IPS DF 19.7 (cell line): ENCODE measurements around the gene TPPP.
"Not testable (repeated sequence)": the region's sequence is repeated elsewhere in the genome, so short reads cannot be mapped to it uniquely, and the experiment has no call there.

Experiments
- DNase-seq: peaks from one replicate; pipeline ENCODE4 v3.0.0-alpha.2; 2013; ENCODE audit warnings: low read depth, low spot score

Gene TPPP

DNA sequence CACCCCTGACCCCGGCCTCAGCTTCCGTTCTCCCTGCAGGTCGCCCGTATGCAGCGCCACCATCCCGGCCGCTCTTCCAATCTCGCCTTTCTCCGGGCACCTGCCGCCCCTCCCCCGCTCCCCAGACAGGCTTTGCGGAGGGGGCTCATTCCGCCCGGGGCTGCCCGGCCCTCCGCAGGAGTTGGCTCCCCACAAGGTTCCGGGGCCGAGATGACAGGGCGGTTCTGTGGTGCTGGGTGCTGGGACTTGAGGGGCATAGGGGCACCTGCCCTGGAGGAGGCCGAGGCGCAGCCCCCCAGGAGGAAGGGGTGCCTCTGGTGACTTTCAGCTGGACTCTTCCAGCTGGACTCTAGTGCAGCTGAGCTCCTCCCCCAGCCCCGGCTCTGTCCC is 885 bp upstream of the TPPP start:
- DNase-seq = not testable (repeated sequence)

DNA sequence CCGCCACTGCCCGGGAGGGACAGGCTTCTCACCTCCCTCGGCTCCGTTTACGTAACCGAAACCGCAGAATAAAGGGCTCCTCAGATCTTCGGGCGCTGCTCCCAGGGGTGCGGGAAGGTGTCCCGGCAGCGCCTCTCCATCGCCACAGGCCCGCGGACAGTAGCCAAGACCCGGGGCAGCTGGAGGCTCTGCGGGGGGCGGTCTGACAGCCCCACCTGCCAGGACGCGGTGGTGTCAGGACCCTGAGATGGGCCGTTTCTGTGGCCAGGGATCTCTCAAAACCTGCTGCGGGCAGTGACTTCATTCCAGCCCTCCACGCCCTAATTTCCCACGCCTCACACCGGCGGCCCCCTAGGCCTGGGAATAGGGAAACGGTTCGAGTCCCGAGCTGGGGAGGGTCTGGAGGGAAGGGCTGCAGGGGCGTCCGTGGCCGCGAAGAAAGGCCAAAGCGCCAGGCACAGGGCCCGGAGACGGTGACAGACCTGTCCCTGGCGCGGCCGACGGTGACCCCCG is 567 bp downstream of the TPPP start:
- not testable (repeated sequence) for DNase-seq

DNA sequence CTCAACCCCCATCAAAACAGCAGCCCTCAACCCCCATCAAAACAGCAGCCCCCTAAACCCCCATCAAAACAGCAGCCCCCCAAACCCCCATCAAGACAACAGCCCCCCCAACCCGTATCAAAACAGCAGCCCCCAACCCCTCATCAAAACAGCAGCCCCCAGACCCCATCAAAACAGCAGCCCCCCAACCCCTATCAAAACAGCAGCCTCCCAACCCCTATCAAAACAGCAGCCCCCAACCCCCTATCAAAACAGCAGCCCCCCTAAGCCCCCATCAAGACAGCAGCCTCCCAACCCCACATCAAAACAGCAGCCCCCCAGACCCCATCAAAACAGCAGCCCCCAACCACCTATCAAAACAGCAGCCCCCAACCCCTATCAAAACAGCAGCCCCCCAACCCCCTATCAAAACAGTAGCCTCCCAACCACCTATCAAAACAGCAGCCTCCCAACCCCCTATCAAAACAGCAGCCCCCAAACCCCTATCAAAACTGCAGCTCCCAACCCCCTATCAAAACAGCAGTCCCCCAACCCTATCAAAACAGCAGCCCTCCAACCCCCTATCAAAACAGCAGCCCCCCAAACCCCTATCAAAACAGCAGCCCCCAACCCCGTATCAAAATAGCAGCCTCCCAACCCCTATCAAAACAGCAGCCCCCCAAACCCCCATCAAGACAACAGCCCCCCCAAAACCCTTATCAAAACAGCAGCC is 1.2 kb downstream of the TPPP start:
- DNase-seq = no peak

DNA sequence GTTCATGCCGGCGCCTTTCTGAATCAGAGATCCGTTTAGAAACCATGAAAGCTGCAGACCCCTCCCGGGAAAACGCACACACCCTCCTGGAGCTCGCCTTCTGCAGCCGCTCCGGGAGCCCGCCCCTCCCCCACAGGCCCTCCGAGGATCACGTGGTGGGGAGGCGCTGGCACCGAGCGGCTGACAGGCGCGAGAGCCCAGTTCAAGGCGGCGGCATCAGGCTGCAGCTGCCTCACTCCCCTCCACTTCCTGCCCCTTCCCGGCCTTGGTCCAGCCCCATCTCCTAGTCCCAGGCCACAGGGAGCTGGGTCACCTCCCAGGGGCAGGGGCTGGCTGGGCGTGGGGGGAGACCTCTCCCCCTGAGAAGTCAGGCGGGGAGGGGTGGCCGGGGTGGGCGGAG is 2.1 kb downstream of the TPPP start:
- not testable (repeated sequence) for DNase-seq

DNA sequence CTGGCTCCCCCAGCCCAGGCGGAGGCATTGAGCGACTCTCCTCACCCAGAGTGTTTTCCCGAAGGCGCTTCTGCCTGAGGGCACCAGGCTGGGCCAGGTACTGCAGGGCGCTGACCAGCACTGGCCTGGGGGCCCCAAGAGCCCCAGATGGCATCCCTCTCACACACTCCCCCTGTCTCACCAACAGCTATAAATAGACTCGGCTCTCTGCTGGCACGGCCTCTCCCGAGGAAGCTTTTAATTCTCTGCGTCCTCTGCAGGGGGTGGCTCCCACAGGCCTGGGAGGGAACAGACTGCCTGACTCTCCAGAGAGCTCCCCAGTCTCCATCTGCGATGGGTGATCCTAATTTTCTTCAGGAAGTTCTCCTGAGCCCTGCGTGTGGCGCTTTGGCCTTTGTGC is 2.9 kb downstream of the TPPP start:
- not testable (repeated sequence) for DNase-seq

DNA sequence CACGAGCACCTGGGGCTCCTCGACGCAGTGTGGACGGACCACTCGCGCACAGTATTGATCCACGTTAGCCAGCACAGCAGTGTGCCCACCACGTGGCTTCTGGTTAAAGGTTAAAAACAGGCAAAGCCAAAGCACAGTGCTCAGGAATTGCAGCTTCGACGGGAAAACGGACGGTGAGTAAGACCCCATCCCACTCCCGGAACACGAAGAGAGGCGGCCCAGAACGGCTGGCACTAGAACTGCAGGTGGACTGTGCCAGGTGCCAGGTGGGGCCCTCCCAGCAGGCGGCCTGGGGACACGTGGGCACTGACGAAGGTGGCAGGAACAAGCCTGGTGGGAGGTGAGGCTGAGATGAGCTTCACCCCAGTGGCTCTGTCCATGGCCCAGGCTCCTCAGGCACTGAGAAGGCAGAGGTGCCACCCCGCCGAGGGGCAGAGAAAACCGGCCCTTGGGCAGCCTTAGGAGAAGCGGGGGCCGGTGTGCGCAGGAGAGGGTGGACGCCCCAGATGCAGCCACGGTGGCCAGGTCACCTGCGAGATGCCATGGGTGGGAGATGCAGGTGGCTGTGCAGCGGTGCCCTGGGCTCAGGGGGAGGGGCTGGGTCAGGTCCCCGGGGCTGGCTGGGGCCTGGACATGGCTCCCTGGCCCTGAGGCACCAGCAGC is 4.7 kb downstream of the TPPP start:
- DNase-seq = not testable (repeated sequence)

DNA sequence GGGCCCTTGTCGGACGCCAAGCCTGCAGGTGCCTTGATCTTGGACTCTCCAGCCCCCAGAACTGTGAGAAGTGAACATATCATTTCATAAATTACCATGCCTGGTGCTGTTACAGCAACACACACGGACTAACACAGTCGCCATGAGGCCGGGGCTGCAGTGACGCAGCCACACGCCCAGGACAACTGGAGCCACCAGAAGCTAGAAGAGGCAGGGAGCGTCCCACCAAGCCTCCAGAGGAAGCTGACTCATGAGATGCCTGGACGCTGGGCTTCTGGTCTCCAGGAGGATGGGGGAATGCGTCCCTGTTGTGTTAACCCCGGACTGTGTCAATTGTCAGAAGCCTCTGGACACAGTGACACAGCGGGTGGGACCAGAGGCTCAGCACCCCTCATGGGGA is 6.2 kb downstream of the TPPP start:
- not testable (repeated sequence) for DNase-seq

DNA sequence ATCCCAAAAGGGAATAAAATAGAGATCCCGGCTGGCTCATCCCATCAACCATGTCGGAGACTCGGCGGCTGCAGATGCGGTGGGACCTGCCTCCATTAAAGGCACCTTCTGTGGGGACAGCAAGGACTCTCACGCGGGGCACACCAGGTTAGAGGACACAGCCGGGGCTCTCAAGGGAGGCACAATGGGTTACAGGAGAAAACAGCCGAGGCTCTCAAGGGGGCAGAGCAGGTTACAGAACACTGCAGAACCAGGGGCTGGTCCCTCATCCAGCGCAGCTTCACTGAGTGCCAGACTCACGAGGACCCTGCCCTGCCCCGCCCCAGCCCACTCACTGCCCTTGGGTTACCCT is 7.0 kb downstream of the TPPP start:
- not testable (repeated sequence) for DNase-seq

DNA sequence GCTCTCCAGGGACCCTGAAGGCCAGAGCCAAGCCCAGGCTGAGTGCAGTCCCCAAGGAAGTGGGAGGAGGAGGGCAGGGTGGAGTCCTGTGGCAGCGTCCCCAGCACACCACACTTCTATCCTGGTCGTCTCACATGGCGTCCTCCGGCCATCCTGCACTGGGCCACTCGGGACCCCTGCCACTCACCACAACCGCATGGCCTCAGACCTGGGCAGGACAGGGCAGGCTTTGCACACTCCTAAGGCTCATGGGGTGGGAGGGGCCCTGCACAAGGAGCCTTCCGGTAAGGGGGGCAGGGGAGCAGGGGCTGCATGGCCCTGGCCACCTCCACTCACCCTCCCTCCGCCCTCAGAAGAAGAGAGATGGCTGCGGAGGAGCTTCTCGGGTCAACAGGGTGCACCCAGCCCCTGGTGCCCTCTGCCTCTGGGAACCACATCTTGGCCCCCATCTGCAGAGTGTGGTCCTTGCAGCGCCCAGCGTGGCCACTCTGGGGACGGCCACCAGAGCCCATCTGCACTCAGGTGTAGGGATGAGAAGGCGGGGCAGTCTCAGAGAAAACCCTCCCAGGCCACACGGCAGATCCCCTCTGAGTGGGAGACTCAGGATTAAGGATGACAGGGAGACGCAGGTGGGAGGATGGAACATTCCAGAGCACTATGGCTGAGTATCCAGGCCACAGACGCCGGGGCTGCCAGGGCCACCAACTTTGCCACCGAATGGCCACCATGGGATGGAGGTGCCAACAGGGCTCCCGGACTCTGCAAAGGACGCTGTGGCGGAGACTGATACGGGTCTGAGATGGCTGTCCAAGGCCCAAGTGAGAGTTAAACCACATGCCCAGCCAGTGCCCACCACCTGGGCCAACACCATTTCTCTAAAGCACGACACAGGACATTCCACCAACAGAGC is 7.6 kb downstream of the TPPP start:
- DNase-seq = no peak

DNA sequence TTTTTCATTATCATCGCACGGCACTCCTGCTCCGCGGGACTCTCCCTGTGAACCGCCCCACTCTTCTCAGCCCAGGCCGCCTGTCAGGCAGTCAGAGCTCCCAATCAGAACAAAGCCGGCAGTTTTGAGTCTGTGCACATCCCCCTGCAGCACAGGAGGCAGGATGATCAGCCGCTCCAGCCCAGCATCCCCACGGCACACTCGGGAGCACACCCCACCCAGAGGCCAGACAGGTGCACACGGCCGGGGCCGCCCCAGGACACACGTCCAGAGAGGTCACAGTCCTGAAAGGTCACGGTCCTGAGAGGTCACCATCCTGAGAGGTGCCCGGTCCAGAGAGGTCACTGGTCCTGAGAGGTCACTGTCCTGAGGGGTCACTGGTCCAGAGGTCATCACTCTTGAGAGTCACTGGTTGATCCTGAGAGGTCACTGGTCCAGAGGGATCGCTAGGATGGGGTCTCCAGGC is 8.4 kb downstream of the TPPP start:
- DNase-seq = no peak

DNA sequence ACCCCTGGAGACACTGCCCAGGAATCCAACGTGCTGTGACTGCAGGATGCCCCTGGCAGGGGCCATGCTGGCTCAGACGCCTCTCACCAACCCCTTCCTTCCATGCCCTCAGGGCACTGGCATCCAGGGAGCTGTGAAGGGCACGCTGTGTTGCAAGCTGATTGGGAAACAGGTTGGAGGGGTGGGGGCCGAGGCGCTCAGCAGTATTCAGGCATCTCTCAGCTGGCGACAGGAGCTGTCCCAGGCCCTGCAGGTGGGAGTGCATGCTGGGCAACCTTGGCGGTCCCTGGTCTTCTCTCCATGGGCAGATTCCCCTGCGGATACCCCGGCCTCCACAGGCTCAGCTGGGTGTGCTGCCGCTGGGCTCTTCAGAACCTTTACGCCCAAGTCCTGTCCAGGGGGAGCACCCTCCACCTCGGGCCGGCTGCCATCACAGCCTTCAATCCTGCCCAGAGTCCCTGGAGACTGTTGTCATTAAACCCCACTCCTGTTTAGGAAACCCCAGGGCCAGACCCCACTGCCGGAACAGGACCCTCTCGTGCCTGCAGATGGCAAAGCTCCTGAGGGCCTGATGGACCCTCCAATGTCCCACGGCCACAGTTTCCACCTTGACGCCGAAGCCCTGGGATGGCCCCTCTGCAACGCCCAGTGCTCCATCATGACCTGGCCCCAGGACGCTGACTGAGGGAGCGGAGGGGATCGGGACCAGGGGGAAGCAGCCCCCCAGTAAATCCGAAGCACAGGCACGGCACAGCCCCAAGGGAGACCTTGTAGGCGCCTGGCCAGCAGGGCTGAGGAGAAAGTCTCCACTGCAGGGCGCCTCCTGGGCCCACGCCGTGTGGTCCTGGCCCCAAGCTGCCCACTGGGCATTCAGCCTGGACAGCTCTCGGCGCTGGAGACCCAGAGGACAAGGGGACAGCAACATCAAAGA is 9.3 kb downstream of the TPPP start:
- DNase-seq = no peak

DNA sequence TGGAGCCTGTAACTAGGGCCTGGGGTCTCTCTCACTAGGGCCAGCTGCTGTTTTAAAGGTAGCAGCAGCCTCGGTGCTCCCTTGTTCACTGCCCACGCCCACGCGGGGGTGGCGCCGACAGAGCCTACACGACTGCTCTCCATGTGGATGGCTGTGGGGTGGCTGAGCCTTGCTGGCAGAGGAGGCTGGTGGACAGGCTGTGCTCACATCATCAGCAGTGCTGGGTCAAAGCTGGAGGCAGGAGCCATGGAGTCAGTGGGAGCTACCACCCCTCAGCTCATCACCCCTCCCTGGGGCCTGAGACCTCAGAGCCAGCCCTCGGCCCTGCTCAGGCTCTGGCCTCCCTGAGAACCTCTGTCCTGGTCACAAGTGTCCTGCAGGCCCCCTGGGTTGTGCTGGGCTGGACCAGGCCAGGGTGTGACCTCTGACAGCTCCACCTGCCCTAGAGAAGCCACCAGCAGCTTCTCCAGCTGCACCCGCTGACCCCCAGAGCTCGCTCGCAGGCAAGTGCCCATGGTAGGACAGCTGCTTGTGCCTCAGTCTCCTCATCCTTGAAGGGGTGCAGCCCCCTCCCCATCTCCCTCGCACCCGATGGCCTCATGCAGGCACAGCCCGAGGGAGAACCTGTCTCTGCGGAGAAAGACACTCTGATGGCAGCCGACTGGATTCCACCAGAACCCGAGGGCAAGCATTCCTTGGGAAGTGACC is 10.3 kb downstream of the TPPP start:
- DNase-seq = not testable (repeated sequence)

DNA sequence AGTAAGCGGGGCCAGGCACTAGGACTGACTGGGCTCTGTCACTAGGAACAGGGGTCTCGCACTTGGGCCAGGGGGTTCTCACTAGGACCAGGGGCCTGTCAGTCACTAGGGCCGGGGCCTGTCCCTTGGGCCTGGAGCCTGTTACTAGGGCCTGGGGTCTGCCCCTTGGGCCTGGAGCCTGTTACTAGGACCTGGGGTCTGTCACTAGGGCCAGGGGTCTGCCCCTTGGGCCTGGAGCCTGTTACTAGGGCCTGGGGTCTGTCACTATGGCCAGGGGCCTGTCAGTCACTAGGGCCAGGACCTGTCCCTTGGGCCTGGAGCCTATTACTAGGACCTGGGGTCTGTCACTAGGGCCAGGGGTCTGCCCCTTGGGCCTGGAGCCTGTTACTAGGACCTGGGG is 10.9 kb downstream of the TPPP start:
- not testable (repeated sequence) for DNase-seq

DNA sequence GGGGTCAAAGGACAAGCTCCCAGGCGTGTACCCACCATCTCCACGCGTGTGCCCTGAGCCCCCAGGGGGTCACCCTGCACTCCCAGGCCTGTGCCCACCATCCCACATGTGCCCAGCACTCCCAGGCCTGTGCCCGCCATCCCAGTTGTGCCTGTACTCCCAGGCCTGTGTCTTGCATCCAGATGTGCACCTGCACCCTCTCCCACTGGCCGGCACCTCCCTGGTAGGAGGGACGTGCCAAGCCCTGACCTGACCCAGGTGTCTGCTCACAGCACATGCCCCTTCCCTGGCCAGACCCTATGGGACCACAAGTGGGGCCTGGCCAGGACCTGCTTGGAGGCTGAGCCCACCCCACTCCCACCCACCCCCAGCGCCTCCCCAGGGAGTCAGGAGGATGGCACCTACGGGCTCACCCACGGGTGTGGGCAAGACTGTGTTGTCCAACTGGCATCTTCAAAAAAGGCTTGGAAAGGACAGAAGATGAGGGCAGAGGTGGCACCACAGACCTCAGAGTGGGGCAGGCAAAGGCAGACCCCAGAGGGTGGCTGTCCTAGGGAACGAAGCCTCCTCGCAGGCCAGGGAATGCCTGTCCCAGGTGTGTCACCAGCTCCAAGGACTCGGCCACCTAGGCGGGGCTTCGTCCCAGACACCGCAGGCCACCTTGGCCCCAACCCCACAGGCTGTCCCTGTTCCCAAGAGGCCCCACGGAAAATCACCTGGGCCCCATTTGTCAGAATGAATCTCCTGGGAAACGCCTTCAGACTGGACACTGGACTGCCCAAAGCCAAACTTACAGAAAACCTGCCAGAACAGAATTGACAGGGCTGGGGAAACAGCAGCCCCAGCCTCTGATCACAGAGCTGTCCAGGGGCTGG is 11.6 kb downstream of the TPPP start:
- DNase-seq = not testable (repeated sequence)

DNA sequence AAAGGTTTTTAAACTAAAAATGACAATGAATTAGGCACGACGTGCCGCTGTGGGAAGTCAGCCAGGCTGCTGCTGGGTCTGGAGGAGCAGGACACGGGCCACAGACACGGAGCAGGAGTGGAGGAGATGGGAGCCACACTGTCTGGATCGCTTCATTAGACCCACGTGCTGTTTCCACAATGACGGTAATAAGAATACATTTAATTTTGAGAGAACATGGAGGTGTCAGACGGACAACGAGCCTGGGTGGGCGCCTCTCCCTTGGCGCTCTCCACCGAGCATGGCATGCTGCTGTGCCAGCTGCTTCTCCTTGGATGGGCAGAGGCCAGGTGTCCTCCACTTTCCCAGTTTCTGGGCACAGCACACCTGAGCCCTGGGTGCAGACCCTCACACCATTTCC is 12.3 kb downstream of the TPPP start:
- not testable (repeated sequence) for DNase-seq

DNA sequence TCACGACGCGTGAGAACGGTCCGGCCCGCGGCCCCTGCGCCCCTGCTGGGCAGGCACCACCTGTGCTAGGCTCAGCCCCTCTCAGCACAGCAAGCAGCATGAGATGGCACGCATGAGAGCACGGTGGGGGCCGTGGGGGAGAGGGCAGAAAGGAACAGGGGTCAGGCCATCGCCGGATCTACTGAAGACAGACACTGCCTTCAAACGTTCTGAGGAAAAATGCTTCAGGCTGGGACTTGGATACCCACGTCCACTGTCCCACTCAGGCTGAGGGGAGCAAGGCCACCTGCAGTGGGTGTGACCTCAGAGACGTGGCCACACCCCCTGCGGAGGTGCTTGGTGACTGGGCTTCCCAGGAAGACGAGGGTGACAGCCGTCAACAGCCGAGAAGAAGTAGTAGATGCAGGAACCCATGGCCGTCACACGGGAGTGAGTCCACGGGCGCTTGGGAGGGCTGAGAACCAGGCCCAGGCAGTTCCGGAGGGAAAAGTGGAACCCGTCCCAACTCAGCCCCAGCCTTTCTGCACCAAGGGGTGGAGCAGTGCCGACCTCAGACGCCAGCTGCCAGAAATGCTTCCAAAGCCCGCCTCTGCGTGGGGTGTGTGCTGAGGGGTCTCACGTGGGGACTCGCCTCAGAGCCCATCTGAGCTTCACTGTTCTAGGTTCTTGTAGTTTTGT is 12.9 kb downstream of the TPPP start:
- DNase-seq = not testable (repeated sequence)

DNA sequence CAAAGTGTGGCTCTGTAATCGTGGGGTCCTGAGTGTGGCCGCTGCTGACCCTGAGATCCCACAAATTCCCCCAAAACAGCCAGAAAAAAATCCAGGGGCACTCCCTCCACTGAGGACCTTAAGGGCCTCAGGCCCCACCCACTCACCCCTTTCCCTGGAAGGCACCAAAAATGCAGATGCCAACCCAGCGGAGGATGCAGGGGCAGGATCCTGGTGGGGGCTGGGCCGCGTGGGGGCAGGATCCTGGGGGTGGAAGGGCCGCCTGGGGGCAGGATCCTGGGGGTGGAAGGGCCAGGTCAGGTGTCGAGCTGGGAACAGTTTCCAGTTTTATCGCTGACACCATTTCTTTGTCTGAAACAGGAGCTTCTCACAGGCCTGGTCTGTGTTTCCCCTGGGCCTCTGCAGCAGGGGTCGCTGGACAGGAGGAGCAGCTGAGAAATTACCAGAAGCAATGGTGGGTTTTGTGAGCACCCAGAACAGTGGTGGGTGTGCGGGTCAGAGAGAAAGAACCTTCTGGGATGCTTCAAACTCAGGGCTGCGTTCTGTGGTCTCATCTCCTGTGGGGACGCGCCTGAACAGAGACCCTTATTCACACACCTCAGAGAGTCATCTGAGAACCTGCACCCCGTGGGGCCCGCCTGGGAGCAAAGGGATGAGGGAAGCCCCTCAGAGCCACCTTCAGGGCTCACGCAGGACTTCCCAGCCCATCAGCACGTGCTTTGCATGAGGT is 13.8 kb downstream of the TPPP start:
- not testable (repeated sequence) for DNase-seq

DNA sequence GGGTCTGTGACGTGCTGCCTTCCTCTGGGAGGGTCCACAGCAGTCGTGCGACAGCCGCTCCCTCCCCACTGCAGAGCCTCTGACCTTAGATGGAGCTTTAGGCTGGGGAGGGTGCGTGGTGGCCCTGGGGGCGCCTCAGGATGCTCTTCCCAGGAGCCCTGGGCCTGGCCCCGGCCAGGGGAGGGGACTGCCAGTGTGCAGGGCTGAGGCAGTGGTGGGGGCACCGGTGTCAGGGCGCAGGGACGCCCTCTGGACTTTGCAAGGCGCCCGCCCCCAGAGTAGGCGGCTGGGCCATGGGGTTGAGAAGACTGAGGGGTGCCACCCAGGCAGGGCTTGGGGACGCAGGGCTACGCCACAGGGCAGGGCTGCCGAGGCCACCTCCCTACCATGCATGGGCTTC is 14.6 kb downstream of the TPPP start:
- DNase-seq = not testable (repeated sequence)
